Activated naive CD8-positive, alpha-beta T cell treated with anti-CD3 and anti-CD28 coated beads, Interleukin-2, amount 50 U/mL, for 24 hours (primary cell): ENCODE results near the gene SDR9C7.
"Not testable (repeated sequence)": the region's sequence is repeated elsewhere in the genome, so short reads cannot be mapped to it uniquely, and the experiment has no call there.

Experiments used
- ATAC-seq: fragments of 150-1000 bp; cut with Tn5 transposase; one replicate; pipeline ENCODE4 v1.10.0; 2021
- DNase-seq: peaks from one replicate; pipeline ENCODE4 v3.0.0; 2021
- H3K27ac Mint-ChIP-seq: one replicate; pipeline ENCODE4 v1.8.0; 2021; ENCODE audit warnings: mild to moderate bottlenecking, mixed read lengths
- H3K27me3 Mint-ChIP-seq: one replicate; pipeline ENCODE4 v1.8.0; 2021; ENCODE audit warnings: mixed read lengths
- H3K36me3 Mint-ChIP-seq: one replicate; pipeline ENCODE4 v1.8.0; 2021; ENCODE audit warnings: low read depth, mixed read lengths
- H3K4me1 Mint-ChIP-seq: one replicate; pipeline ENCODE4 v1.8.0; 2021; ENCODE audit warnings: mixed read lengths
- H3K4me3 Mint-ChIP-seq: one replicate; pipeline ENCODE4 v1.8.0; 2021; ENCODE audit warnings: mild to moderate bottlenecking, moderate library complexity, mixed read lengths
- H3K9me3 Mint-ChIP-seq: one replicate; pipeline ENCODE4 v1.8.0; 2021; ENCODE audit warnings: mixed read lengths

SDR9C7 gene

DNA sequence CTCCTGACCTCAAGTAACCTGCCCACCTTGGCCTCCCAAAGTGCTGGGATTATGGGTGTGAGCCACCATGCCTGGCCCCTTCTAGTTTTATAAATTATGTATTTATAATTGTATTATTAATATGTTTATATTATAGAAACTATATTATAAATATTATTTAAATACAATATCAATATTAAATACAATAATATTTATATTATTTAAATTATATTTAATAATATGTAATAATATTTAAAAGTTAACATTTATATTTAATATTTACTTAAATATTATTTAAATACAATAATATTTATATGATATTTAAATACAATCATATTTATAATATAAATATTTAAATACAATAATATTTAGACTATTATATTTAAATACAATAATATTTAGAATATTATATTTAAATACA is 20.0 kb downstream of the SDR9C7 start:
- ATAC-seq (no peak), DNase-seq (no peak)
- Mint-ChIP-seq H3K9me3 (peaks cover 4% of the 10 kb centered on the region), H3K27me3 (peaks cover 5% of the 10 kb centered on the region), H3K36me3 (peaks cover 3% of the 10 kb centered on the region), H3K4me3 (no peak overlapping the region), H3K4me1 (no peaks in the 10 kb centered on the region), H3K27ac (no peak overlapping the region)

- not testable (repeated sequence) for H3K4me1 Mint-ChIP-seq, H3K4me3 Mint-ChIP-seq, DNase-seq, H3K9me3 Mint-ChIP-seq, H3K36me3 Mint-ChIP-seq, ATAC-seq, H3K27ac Mint-ChIP-seq
- peaks cover 11% of the 10 kb centered on the region for H3K27me3 Mint-ChIP-seq
Observed at GRCh38 chr12:56909403-56909802, 24.8 kb downstream of the SDR9C7 start.

- Mint-ChIP-seq H3K9me3 (peaks cover 4% of the 10 kb centered on the region), H3K27ac (no peak overlapping the region), H3K36me3 (peaks cover 3% of the 10 kb centered on the region), H3K27me3 (peaks cover 11% of the 10 kb centered on the region), H3K4me1 (no peaks in the 10 kb centered on the region), H3K4me3 (no peak overlapping the region)
- ATAC-seq (no peak), DNase-seq (no peak)
Observed at GRCh38 chr12:56908136-56908535, 26.1 kb downstream of the SDR9C7 start.

DNA sequence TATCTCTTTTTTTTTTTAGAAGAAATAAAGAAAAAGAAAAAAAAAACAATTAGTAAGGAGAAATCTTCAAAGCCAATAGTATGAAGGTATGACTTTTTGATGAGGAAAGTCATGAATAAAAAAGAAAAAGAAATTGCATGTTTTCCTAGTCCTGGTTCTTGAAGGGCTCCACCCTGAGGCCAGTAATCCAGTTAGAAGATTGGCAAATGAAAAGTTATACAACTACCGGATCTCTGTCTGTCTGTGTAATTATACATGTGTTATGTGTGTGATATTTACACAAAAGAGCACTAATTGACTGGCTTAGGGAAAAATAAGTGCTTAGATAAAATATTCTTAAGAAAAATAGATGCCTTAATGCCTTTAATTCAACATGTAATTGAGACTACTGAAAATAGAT is 28.4 kb downstream of the SDR9C7 start:
- Mint-ChIP-seq H3K36me3 (peaks cover 3% of the 10 kb centered on the region), H3K4me1 (no peaks in the 10 kb centered on the region), H3K27ac (no peak overlapping the region), H3K4me3 (no peak overlapping the region), H3K27me3 (peaks cover 5% of the 10 kb centered on the region), H3K9me3 (peaks cover 18% of the 10 kb centered on the region)
- DNase-seq, result no peak
- no peak for ATAC-seq

GRCh38 chr12:56903374-56903773 is 30.8 kb downstream of the SDR9C7 start:
- H3K4me1 Mint-ChIP-seq, result no peaks in the 10 kb centered on the region
- no peak overlapping the region for H3K27ac Mint-ChIP-seq
- H3K9me3 Mint-ChIP-seq, result peaks cover 26% of the 10 kb centered on the region
- DNase-seq (no peak), ATAC-seq (no peak)
- H3K4me3 Mint-ChIP-seq, result no peak overlapping the region
- H3K27me3 Mint-ChIP-seq, result peaks cover 5% of the 10 kb centered on the region
- no peaks in the 10 kb centered on the region for H3K36me3 Mint-ChIP-seq

- not testable (repeated sequence) for H3K4me3 Mint-ChIP-seq, H3K36me3 Mint-ChIP-seq, H3K4me1 Mint-ChIP-seq, ATAC-seq, DNase-seq, H3K27ac Mint-ChIP-seq, H3K27me3 Mint-ChIP-seq
- H3K9me3 Mint-ChIP-seq, result peaks cover 26% of the 10 kb centered on the region
Observed at GRCh38 chr12:56901313-56901712, 32.9 kb downstream of the SDR9C7 start.

DNA sequence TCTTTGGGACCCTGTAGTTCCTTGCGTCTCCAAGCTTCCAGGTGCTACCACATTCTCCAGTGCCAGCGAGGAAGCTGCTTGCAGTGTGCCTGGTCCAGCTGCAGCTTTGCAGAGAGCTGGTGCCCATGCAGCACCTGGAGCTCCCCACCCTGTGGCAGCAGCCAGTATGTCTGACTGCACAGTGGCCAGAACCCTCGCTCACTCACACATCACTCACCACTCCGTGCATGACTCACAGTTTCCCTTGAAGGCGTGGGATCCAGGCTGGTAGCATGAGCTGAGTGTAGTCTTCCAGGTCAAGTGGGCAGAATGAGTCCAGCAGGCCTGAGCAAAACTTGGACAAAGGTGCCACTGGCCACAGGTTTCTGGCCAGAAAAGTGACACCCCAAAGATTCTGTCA is 33.6 kb downstream of the SDR9C7 start:
- Mint-ChIP-seq H3K4me1 (no peaks in the 10 kb centered on the region), H3K4me3 (no peak overlapping the region)

GRCh38 chr12:56898938-56899337 is 35.3 kb downstream of the SDR9C7 start:
- ATAC-seq (no peak), DNase-seq (no peak)
- peaks cover 4% of the 10 kb centered on the region for H3K27me3 Mint-ChIP-seq
- no peaks in the 10 kb centered on the region for H3K4me1 Mint-ChIP-seq
- H3K9me3 Mint-ChIP-seq, result peaks cover 26% of the 10 kb centered on the region
- no peak overlapping the region for H3K27ac Mint-ChIP-seq
- no peak overlapping the region for H3K4me3 Mint-ChIP-seq
- no peaks in the 10 kb centered on the region for H3K36me3 Mint-ChIP-seq

More for the DNA sequence above, 33.6 kb downstream of the SDR9C7 start:
- H3K27me3 Mint-ChIP-seq, result peaks cover 4% of the 10 kb centered on the region
- DNase-seq (no peak), ATAC-seq (peak; percentile 46)
- no peak overlapping the region for H3K27ac Mint-ChIP-seq
- peaks cover 26% of the 10 kb centered on the region for H3K9me3 Mint-ChIP-seq
- no peaks in the 10 kb centered on the region for H3K36me3 Mint-ChIP-seq

GRCh38 chr12:56897844-56898361 is 36.3 kb downstream of the SDR9C7 start:
- H3K27ac Mint-ChIP-seq, result no peak overlapping the region
- ATAC-seq, result peak; percentile 54
- peaks cover 4% of the 10 kb centered on the region for H3K27me3 Mint-ChIP-seq

DNA sequence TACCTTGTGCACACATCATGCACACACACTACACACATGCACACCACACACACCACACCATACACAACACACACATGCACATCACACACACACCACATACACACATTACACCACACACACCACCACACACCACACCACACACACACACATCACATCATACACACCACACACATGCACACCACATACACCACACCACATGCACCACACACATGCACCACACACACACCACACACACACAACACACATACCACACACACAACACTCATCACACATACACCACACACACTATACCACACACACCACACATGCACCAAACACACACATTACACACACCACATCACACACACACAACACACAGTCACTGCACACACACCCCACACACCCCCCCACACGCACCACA is 38.1 kb downstream of the SDR9C7 start:
- Mint-ChIP-seq H3K4me3 (no peak overlapping the region), H3K9me3 (peaks cover 14% of the 10 kb centered on the region), H3K27ac (no peak overlapping the region), H3K4me1 (no peaks in the 10 kb centered on the region), H3K27me3 (peaks cover 5% of the 10 kb centered on the region), H3K36me3 (no peaks in the 10 kb centered on the region)
- ATAC-seq, result no peak
- no peak for DNase-seq

More at GRCh38 chr12:56897844-56898361, 36.3 kb downstream of the SDR9C7 start:
- no peak for DNase-seq
- no peaks in the 10 kb centered on the region for H3K36me3 Mint-ChIP-seq
- H3K9me3 Mint-ChIP-seq, result peaks cover 26% of the 10 kb centered on the region
- no peak overlapping the region for H3K4me3 Mint-ChIP-seq
- no peaks in the 10 kb centered on the region for H3K4me1 Mint-ChIP-seq

DNA sequence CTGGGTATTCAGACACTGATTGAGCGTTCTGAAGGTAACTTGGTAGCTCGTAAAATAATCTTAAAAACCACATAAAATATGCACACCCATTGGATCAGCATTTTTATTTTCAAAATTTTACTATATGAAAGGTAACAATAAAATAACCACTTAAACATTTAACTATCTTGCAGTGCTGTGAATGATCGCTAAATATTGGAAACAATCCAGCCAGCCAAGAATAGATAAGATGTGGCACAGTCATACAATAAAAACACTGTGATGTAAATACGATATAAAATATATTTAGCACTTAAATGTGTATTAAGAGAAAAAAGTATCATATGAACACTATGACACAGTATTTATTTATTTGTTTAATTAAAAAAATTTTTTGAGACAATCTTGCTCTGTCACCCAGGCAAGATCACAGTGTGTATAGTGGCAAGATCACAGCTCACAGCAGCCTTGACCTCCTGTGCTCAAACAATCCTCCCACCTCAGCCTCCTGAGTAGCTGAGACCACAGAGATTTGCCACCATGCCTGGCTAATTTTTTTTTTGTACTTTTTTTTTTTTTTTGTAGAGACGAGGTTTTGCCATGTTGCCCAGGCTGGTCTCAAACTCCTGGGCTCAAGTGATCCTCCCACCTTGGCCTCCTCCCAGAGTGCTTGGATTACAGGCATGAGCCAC is 39.4 kb downstream of the SDR9C7 start:
- Mint-ChIP-seq H3K9me3 (peaks cover 5% of the 10 kb centered on the region), H3K27ac (no peak overlapping the region), H3K27me3 (peaks cover 9% of the 10 kb centered on the region), H3K4me3 (no peak overlapping the region), H3K36me3 (no peaks in the 10 kb centered on the region), H3K4me1 (no peaks in the 10 kb centered on the region)
- ATAC-seq, result no peak
- DNase-seq, result no peak

GRCh38 chr12:56891885-56892284 is 42.3 kb downstream of the SDR9C7 start:
- not testable (repeated sequence) for DNase-seq, H3K4me1 Mint-ChIP-seq, H3K4me3 Mint-ChIP-seq, H3K9me3 Mint-ChIP-seq, ATAC-seq, H3K27ac Mint-ChIP-seq, H3K36me3 Mint-ChIP-seq, H3K27me3 Mint-ChIP-seq

- peaks cover 6% of the 10 kb centered on the region for H3K36me3 Mint-ChIP-seq
- ATAC-seq (no peak), DNase-seq (no peak)
- H3K4me1 Mint-ChIP-seq, result no peaks in the 10 kb centered on the region
- no peak overlapping the region for H3K4me3 Mint-ChIP-seq
- H3K9me3 Mint-ChIP-seq, result peaks cover 20% of the 10 kb centered on the region
- H3K27me3 Mint-ChIP-seq, result peaks cover 4% of the 10 kb centered on the region
- H3K27ac Mint-ChIP-seq, result no peak overlapping the region
Observed at GRCh38 chr12:56886319-56886718, 47.9 kb downstream of the SDR9C7 start.

DNA sequence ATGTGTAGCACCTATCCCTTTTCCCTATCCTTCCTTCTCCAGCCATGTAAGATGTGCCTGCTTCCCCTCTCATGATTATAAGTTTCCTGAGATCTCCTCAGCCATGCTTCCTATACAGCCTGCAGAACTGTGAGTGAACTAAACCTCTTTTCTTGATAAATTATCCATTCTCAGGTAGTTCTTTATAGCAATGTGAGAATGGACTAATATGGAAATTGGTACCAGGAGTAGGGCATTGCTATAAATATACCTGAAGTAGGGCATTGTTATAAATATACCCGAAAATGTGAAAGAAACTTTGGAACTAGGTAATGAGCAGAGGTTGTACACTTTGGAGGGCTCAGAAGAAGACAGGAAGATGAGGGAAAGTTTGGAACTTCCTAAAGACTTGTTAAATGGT is 48.9 kb downstream of the SDR9C7 start:
- no peak for DNase-seq
- H3K4me3 Mint-ChIP-seq, result no peak overlapping the region
- peaks cover 6% of the 10 kb centered on the region for H3K36me3 Mint-ChIP-seq
- no peaks in the 10 kb centered on the region for H3K27me3 Mint-ChIP-seq
- H3K27ac Mint-ChIP-seq, result no peak overlapping the region
- no peaks in the 10 kb centered on the region for H3K4me1 Mint-ChIP-seq
- no peak for ATAC-seq
- H3K9me3 Mint-ChIP-seq, result peaks cover 21% of the 10 kb centered on the region

GRCh38 chr12:56884421-56884820 is 49.8 kb downstream of the SDR9C7 start:
- Mint-ChIP-seq H3K27ac (no peak overlapping the region), H3K27me3 (no peaks in the 10 kb centered on the region), H3K9me3 (peaks cover 21% of the 10 kb centered on the region), H3K4me1 (no peaks in the 10 kb centered on the region), H3K4me3 (no peak overlapping the region), H3K36me3 (peaks cover 6% of the 10 kb centered on the region)
- DNase-seq (no peak), ATAC-seq (no peak)
